Suprapubic skin (tissue), 3 donors: Measurements from ENCODE around the gene GIPC1.

Experiments
- POLR2A ChIP-seq, 2 donors: fragments of 450-650 bp; IDR thresholded peaks; one replicate each; pipeline ENCODE4 v1.6.1; 2017; ENCODE audit warnings: antibody characterized with exemption in 2 of 2, mild to moderate bottlenecking in 2 of 2, moderate library complexity in 2 of 2
- TF ChIP-seq, protein P1 (sequence below), 2 donors: fragments of 200-600 bp in 1 of 2; fragments of 450-650 bp in 1 of 2; sonication (generic) in 1 of 2; IDR thresholded peaks; one replicate each; pipeline ENCODE4 v1.5.1; 2016 to 2019; ENCODE audit warnings: antibody characterized with exemption in 2 of 2, mild to moderate bottlenecking in 1 of 2, moderate library complexity in 1 of 2

- TF ChIP-seq, protein P1, sequence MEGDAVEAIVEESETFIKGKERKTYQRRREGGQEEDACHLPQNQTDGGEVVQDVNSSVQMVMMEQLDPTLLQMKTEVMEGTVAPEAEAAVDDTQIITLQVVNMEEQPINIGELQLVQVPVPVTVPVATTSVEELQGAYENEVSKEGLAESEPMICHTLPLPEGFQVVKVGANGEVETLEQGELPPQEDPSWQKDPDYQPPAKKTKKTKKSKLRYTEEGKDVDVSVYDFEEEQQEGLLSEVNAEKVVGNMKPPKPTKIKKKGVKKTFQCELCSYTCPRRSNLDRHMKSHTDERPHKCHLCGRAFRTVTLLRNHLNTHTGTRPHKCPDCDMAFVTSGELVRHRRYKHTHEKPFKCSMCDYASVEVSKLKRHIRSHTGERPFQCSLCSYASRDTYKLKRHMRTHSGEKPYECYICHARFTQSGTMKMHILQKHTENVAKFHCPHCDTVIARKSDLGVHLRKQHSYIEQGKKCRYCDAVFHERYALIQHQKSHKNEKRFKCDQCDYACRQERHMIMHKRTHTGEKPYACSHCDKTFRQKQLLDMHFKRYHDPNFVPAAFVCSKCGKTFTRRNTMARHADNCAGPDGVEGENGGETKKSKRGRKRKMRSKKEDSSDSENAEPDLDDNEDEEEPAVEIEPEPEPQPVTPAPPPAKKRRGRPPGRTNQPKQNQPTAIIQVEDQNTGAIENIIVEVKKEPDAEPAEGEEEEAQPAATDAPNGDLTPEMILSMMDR (IDR thresholded peaks at IDR 0.05): no peak
- TF ChIP-seq POLR2A (IDR thresholded peaks at IDR 0.05): no peak
These were observed 60.4 kb downstream of the GIPC1 start for GRCh38 chr19:14435320-14436050.
